Neural cell (in vitro differentiated cells): ENCODE measurements around the gene EXOC4. TPM values are rescaled to one million over a fixed set of nuclear protein-coding genes. Genes with fewer than 3 reads are reported as not detected.

Experiments
- H2AFZ ChIP-seq: fragments of 200-600, 300-800 bp; sonication (generic), shearing (Covaris generic); 2 replicates; pipeline ENCODE4 v1.6.0; 2014; ENCODE audit warnings: low read depth, mild to moderate bottlenecking, antibody characterized with exemption, low read length, moderate library complexity
- H3F3A ChIP-seq: fragments of 200-600 bp; shearing (Covaris generic); 2 replicates; pipeline ENCODE4 v1.6.1; 2016; ENCODE audit warnings: mild to moderate bottlenecking, moderate library complexity, mixed read lengths, antibody characterized with exemption, low read length; ENCODE audit not compliant: insufficient read depth, poor library complexity, severe bottlenecking
- H3K27ac ChIP-seq: fragments of 200-600, 300-800 bp; sonication (generic), shearing (Covaris generic); 2 replicates; pipeline ENCODE4 v1.5.1; 2014; ENCODE audit warnings: mild to moderate bottlenecking, low read length, moderate library complexity
- H3K27me3 ChIP-seq: fragments of 300-800, 200-600 bp; sonication (generic), shearing (Covaris generic); 2 replicates; pipeline ENCODE4 v1.6.0; 2014; ENCODE audit warnings: mild to moderate bottlenecking, low read depth, low read length, moderate library complexity; ENCODE audit not compliant: insufficient read depth
- H3K36me3 ChIP-seq: fragments of 300-800, 200-600 bp; sonication (generic), shearing (Covaris generic); 2 replicates; pipeline ENCODE4 v1.5.1; 2014; ENCODE audit warnings: mild to moderate bottlenecking, antibody characterized with exemption, low read length, moderate library complexity; ENCODE audit not compliant: insufficient read depth
- H3K4me2 ChIP-seq: fragments of 300-800, 200-600 bp; sonication (generic), shearing (Covaris generic); 2 replicates; pipeline ENCODE4 v1.6.0; 2014; ENCODE audit warnings: mild to moderate bottlenecking, low read length
- H3K4me3 ChIP-seq: fragments of 300-800, 200-600 bp; sonication (generic), shearing (Covaris generic); 2 replicates; pipeline ENCODE4 v1.5.1; 2014; ENCODE audit warnings: mild to moderate bottlenecking, low read length, moderate library complexity
- H3K79me2 ChIP-seq: fragments of 200-600 bp; shearing (Covaris generic); replicated peaks from 2 replicates; pipeline ENCODE4 v1.6.0; 2014; ENCODE audit warnings: mild to moderate bottlenecking, low read length, moderate library complexity; ENCODE audit not compliant: insufficient read depth
- H3K9ac ChIP-seq: fragments of 300-800, 200-600 bp; sonication (generic), shearing (Covaris generic); 2 replicates; pipeline ENCODE4 v1.6.1; 2016; ENCODE audit warnings: mild to moderate bottlenecking, low read length, mixed read lengths
- H3K9me2 ChIP-seq: fragments of 200-600 bp; shearing (Covaris generic); 2 replicates; pipeline ENCODE4 v1.6.1; 2016; ENCODE audit warnings: mild to moderate bottlenecking, low read length, mixed read lengths; ENCODE audit not compliant: insufficient read depth
- H3K9me3 ChIP-seq: fragments of 200-600, 300-800 bp; sonication (generic), shearing (Covaris generic); 2 replicates; pipeline ENCODE4 v1.6.1; 2016; ENCODE audit warnings: mild to moderate bottlenecking, mixed run types, low read length, moderate library complexity, mixed read lengths
- H4K20me1 ChIP-seq: fragments of 200-600 bp; shearing (Covaris generic); 2 replicates; pipeline ENCODE4 v1.6.1; 2016; ENCODE audit warnings: mild to moderate bottlenecking, mixed run types; ENCODE audit not compliant: insufficient read depth
- CTCF ChIP-seq: fragments of 450-650 bp; IDR thresholded peaks from 2 replicates; pipeline ENCODE4 v1.5.1; 2014; ENCODE audit warnings: antibody characterized with exemption, mild to moderate bottlenecking, moderate library complexity; ENCODE audit not compliant: poor library complexity, severe bottlenecking
- EP300 ChIP-seq: fragments of 450-650 bp; conservative IDR thresholded peaks from 2 replicates; pipeline ENCODE4 v1.6.1; 2014; ENCODE audit warnings: antibody characterized with exemption, mild to moderate bottlenecking, moderate library complexity; ENCODE audit not compliant: poor library complexity, severe bottlenecking
- EZH2 ChIP-seq: fragments of 200-600, 300-800 bp; shearing (Covaris generic), sonication (generic); IDR thresholded peaks from 2 replicates; pipeline ENCODE4 v1.6.1; 2014; ENCODE audit warnings: antibody characterized with exemption, low read length, borderline replicate concordance, mild to moderate bottlenecking; ENCODE audit not compliant: insufficient read depth, poor library complexity, severe bottlenecking
- MXI1 ChIP-seq: fragments of 450-650 bp; conservative IDR thresholded peaks from 2 replicates; pipeline ENCODE4 v1.6.1; 2014; ENCODE audit warnings: antibody characterized with exemption, mild to moderate bottlenecking; ENCODE audit not compliant: poor library complexity, severe bottlenecking
- POLR2AphosphoS5 ChIP-seq: IDR thresholded peaks from 2 replicates; pipeline ENCODE4 v1.6.1; 2012
- RAD21 ChIP-seq: fragments of 450-650 bp; conservative IDR thresholded peaks from 2 replicates; pipeline ENCODE4 v1.6.1; 2014; ENCODE audit warnings: antibody characterized with exemption, mild to moderate bottlenecking, moderate library complexity
- REST ChIP-seq: IDR thresholded peaks from 2 replicates; pipeline ENCODE4 v1.6.1; 2012; ENCODE audit warnings: borderline replicate concordance
- SMC3 ChIP-seq: fragments of 450-650 bp; conservative IDR thresholded peaks from 2 replicates; pipeline ENCODE4 v1.6.1; 2014; ENCODE audit warnings: antibody characterized with exemption, mild to moderate bottlenecking, moderate library complexity; ENCODE audit not compliant: poor library complexity
- TAF1 ChIP-seq: IDR thresholded peaks from 2 replicates; pipeline ENCODE4 v1.6.1; 2012; ENCODE audit warnings: low read depth
- polyA plus RNA-seq: library from polyadenylated mRNA; depleted of rRNA; stranded (reverse); fragments of >200 nt; gene quantifications from 2 replicates; pipeline ENCODE4 v1.2.3, GENCODE V29; 2014

The EXOC4 gene
- polyA plus RNA-seq, 1 donor from 2014 or later: 36.5 TPM

- TF ChIP-seq EZH2: no peak
Observed at GRCh38 chr7:133801341-133801740, 548.5 kb downstream of the EXOC4 start (continued).

- TF ChIP-seq SMC3: no peak
- no peak for TF ChIP-seq MXI1
- TF ChIP-seq TAF1: no peak
- no peak for TF ChIP-seq EZH2
- no peak for TF ChIP-seq RAD21
- TF ChIP-seq EP300: no peak
- no peak for TF ChIP-seq CTCF
- TF ChIP-seq REST: no peak
- TF ChIP-seq POLR2AphosphoS5: no peak
- Histone ChIP-seq H3K36me3 (no peaks in the 10 kb centered on the region), H3K9me3 (no peaks in the 10 kb centered on the region), H3K9ac (no peak overlapping the region), H3K27me3 (no peaks in the 10 kb centered on the region), H3K27ac (no peak overlapping the region), H3K79me2 (no peaks in the 10 kb centered on the region), H3K9me2 (no peaks in the 10 kb centered on the region), H3F3A (no peaks in the 10 kb centered on the region), H3K4me3 (no peak overlapping the region), H2AFZ (no peak overlapping the region), H3K4me2 (no peak overlapping the region), H4K20me1 (no peaks in the 10 kb centered on the region)
Observed at GRCh38 chr7:133804127-133804526, 551.2 kb downstream of the EXOC4 start.

GRCh38 chr7:133805426-133805825 lies 552.5 kb downstream of the EXOC4 start:
- Histone ChIP-seq H3F3A (no peaks in the 10 kb centered on the region), H4K20me1 (no peaks in the 10 kb centered on the region), H3K9me3 (no peaks in the 10 kb centered on the region), H3K27ac (no peak overlapping the region), H3K36me3 (no peaks in the 10 kb centered on the region), H3K9me2 (no peaks in the 10 kb centered on the region), H3K9ac (no peak overlapping the region), H3K4me3 (no peak overlapping the region), H3K27me3 (no peaks in the 10 kb centered on the region), H3K79me2 (no peaks in the 10 kb centered on the region), H3K4me2 (no peak overlapping the region), H2AFZ (no peak overlapping the region)
- TF ChIP-seq EZH2: no peak
- TF ChIP-seq POLR2AphosphoS5: no peak
- TF ChIP-seq EP300: no peak
- TF ChIP-seq SMC3: no peak
- TF ChIP-seq MXI1: no peak
- TF ChIP-seq REST: no peak
- TF ChIP-seq TAF1: no peak
- TF ChIP-seq RAD21: no peak
- TF ChIP-seq CTCF: no peak
